Esophagus muscularis mucosa (tissue), 4 donors: Measurements from ENCODE around the gene TBC1D14. TPM values are rescaled to one million over a fixed set of nuclear protein-coding genes. Genes with fewer than 3 reads are reported as not detected.

Experiments
- DNase-seq: peaks from one replicate; pipeline ENCODE4 v3.0.0-alpha.2; 2017; ENCODE audit errors: extremely low spot score
- H3K27ac ChIP-seq, 4 donors: fragments of 200-600 bp; sonication (generic); replicated peaks in 1 of 4; 1 replicate in 3 of 4; 2 replicates in 1 of 4; pipeline ENCODE4 v1.5.1; 2016 to 2019; ENCODE audit warnings: mild to moderate bottlenecking in 1 of 4
- H3K27me3 ChIP-seq, 4 donors: fragments of 200-600 bp; sonication (generic); one replicate each; pipeline versions ENCODE4 v1.5.1 to v1.6.0; 2016 to 2019
- H3K36me3 ChIP-seq, 4 donors: fragments of 200-600 bp; sonication (generic); one replicate each; pipeline ENCODE4 v1.5.1; 2016 to 2019
- H3K4me1 ChIP-seq, 4 donors: fragments of 200-600 bp; sonication (generic); one replicate each; pipeline ENCODE4 v1.5.1; 2016 to 2019
- H3K4me3 ChIP-seq, 4 donors: fragments of 200-600 bp; sonication (generic); 1 replicate in 2 of 4; 2 replicates in 2 of 4; pipeline ENCODE4 v1.5.1; 2016 to 2019; ENCODE audit warnings: mild to moderate bottlenecking in 4 of 4, moderate library complexity in 1 of 4
- H3K9me3 ChIP-seq, 4 donors: fragments of 200-600 bp; sonication (generic); 1 replicate in 3 of 4; 2 replicates in 1 of 4; pipeline ENCODE4 v1.5.1; 2016 to 2019
- EP300 ChIP-seq: sonication (generic); formaldehyde crosslinking; IDR thresholded peaks from one replicate; pipeline ENCODE4 v1.6.1; 2017; ENCODE audit warnings: antibody characterized with exemption
- POLR2A ChIP-seq: fragments of 450-650 bp; IDR thresholded peaks from one replicate; pipeline ENCODE4 v1.6.1; 2017; ENCODE audit warnings: antibody characterized with exemption, moderate library complexity, mild to moderate bottlenecking, low read depth
- POLR2AphosphoS5 ChIP-seq, 2 donors: sonication (generic); formaldehyde crosslinking; IDR thresholded peaks; one replicate each; pipeline ENCODE4 v1.6.1; 2017; ENCODE audit warnings: antibody characterized with exemption in 2 of 2
- WGBS: methylation state at CpG from one replicate; pipeline ENCODE4 v1.1.5; 2018; 5-methylcytosine and 5-hydroxymethylcytosine counted together
- intact Hi-C: fragments of 100-400 bp; cut with DNase I; formaldehyde crosslinking; loops from one replicate; pipeline ENCODE4 v1.15.1; 2023
- total RNA-seq, 4 donors: library from RNA; depleted of rRNA; stranded (reverse); fragments of >200 nt; gene quantifications; one replicate each; pipeline versions ENCODE4 v1.1.0 to v1.2.1, GENCODE V29; 2016
- TF ChIP-seq, protein P1 (sequence below), 3 experiments: fragments of 200-600 bp in 2 of 3; fragments of 450-650 bp in 1 of 3; sonication (generic) in 2 of 3; IDR thresholded peaks; one replicate each; pipeline ENCODE4 v1.5.1; 2017 to 2019; ENCODE audit warnings: antibody characterized with exemption in 3 of 3, mild to moderate bottlenecking in 2 of 3, moderate library complexity in 1 of 3

Gene TBC1D14
- total RNA-seq, 4 donors from 2014 or later, result 37.0 to 49.4 (median 44.2) TPM

DNA sequence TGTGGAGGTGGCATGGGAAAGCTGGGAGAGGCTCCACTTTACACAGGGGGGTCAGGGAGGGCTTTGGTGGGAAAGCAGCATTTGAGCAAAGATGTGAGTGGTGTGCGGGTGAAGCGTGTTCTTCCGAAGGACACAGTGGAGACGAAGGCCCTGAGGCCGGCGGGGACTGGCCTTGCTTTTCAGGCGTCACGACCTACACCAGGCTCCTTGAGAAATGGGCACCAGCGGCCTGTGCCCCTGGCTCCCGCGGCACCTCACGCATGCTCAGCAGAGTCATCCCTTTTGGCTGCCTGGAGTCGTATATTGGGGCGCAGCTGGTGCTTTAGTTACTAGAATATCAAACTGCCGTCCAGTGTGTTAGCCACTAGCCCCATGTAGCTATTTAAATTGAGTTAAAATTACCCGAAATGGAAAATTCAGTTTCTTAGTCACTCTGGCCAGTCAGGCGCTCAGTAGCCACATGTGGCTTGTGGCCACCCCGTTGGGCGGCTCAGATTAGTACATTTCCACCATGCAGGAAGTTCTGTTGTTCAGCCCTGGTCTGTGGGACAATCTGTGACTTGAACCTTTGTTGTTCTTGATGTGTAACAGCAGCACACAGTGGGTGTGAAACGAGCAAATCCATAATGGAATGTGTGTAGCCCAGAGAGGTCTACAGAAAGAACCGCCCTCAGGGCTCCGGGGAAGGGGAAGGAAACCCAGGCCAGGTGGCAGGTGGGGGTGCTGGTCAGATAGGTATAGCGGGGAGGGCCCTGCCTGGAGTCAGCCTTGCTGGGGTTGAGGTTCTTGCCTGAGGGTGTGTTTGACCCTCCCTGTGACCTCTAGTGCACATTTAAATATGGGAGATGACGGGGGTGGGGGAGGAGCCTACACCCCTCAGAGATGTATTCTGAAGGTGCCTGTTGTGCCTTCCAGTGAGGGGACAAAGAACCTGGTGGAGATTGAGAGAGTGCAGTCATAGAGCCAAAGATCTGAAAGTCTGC lies 30.4 kb downstream of the TBC1D14 start:
- no peak for TF ChIP-seq EP300
- TF ChIP-seq POLR2AphosphoS5 (IDR thresholded peaks at IDR 0.05), result no peak
- Histone ChIP-seq H3K9me3 (no peaks in the 10 kb centered on the region), H3K4me1 (peaks cover 21 to 45% (median 38%) of the 10 kb centered on the region in 4 donors), H3K4me3 (no peak overlapping the region), H3K27me3 (no peaks in the 10 kb centered on the region), H3K27ac (peak overlapping the region; percentile 46 to 68 (median 59)), H3K36me3 (peaks cover 0 to 12% (median 0%) of the 10 kb centered on the region in 4 donors)
- no peak for DNase-seq
- intact Hi-C loops, result no loop called here
- 91% methylated on average over 22 of the region's 24 CpGs for WGBS

- TF ChIP-seq EP300 (no peak), POLR2AphosphoS5 (IDR thresholded peaks at IDR 0.05) (no peak), POLR2A (no peak)
- TF ChIP-seq, protein P1, sequence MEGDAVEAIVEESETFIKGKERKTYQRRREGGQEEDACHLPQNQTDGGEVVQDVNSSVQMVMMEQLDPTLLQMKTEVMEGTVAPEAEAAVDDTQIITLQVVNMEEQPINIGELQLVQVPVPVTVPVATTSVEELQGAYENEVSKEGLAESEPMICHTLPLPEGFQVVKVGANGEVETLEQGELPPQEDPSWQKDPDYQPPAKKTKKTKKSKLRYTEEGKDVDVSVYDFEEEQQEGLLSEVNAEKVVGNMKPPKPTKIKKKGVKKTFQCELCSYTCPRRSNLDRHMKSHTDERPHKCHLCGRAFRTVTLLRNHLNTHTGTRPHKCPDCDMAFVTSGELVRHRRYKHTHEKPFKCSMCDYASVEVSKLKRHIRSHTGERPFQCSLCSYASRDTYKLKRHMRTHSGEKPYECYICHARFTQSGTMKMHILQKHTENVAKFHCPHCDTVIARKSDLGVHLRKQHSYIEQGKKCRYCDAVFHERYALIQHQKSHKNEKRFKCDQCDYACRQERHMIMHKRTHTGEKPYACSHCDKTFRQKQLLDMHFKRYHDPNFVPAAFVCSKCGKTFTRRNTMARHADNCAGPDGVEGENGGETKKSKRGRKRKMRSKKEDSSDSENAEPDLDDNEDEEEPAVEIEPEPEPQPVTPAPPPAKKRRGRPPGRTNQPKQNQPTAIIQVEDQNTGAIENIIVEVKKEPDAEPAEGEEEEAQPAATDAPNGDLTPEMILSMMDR (IDR thresholded peaks at IDR 0.05), result no peak
- Histone ChIP-seq H3K4me3 (no peak overlapping the region), H3K27ac (peak overlapping the region; percentile 13 to 68 (median 56)), H3K4me1 (peaks cover 21 to 45% (median 38%) of the 10 kb centered on the region in 4 donors), H3K27me3 (no peaks in the 10 kb centered on the region), H3K36me3 (peaks cover 0 to 12% (median 0%) of the 10 kb centered on the region in 4 donors), H3K9me3 (no peaks in the 10 kb centered on the region)
- DNase-seq, result no peak
- WGBS, result 90% methylated on average over 11 of the region's 11 CpGs
- intact Hi-C loops, result no loop called here
These were observed 31.1 kb downstream of the TBC1D14 start for GRCh38 chr4:6940744-6941137.

- Histone ChIP-seq H3K9me3 (no peaks in the 10 kb centered on the region), H3K36me3 (peaks cover 0 to 12% (median 0%) of the 10 kb centered on the region in 4 donors), H3K4me1 (peaks cover 21 to 45% (median 38%) of the 10 kb centered on the region in 4 donors), H3K27me3 (no peaks in the 10 kb centered on the region), H3K4me3 (no peak overlapping the region), H3K27ac (peak overlapping the region; percentile 44 to 72 (median 68))
- 40% methylated on average over 4 of the region's 4 CpGs for WGBS
- TF ChIP-seq, protein P1 (IDR thresholded peaks at IDR 0.05), result no peak
- TF ChIP-seq POLR2AphosphoS5 (IDR thresholded peaks at IDR 0.05), result no peak
- TF ChIP-seq POLR2A, result no peak
- TF ChIP-seq EP300, result no peak
- DNase-seq, result no peak
- intact Hi-C loops, result no loop called here
These were observed 32.2 kb downstream of the TBC1D14 start for GRCh38 chr4:6941796-6942195.

GRCh38 chr4:6942238-6942800 lies 32.7 kb downstream of the TBC1D14 start:
- Histone ChIP-seq H3K4me3 (no peak overlapping the region), H3K36me3 (peaks cover 0 to 12% (median 0%) of the 10 kb centered on the region in 4 donors), H3K4me1 (peaks cover 21 to 45% (median 38%) of the 10 kb centered on the region in 4 donors), H3K27me3 (no peaks in the 10 kb centered on the region), H3K27ac (peak overlapping the region; percentile 44 to 72 (median 68)), H3K9me3 (no peaks in the 10 kb centered on the region)
- WGBS, result 46% methylated on average over 7 of the region's 7 CpGs
- intact Hi-C loops, result no loop called here
- DNase-seq, result no peak
- TF ChIP-seq POLR2AphosphoS5 (IDR thresholded peaks at IDR 0.05) (peak in 1 of 2 donors; percentile 40), POLR2A (no peak), EP300 (no peak)
- TF ChIP-seq, protein P1 (IDR thresholded peaks at IDR 0.05), result no peak
